Stimulated activated CD8-positive, alpha-beta memory T cell treated with anti-CD3 and anti-CD28 coated beads, Interleukin-4, amount 100 ng/mL, for 48 hours (primary cell): ENCODE measurements around the gene CBFA2T3.

Experiments
- DNase-seq: peaks from one replicate; pipeline ENCODE4 v3.0.0-alpha.2; 2020

The CBFA2T3 gene

GRCh38 chr16:88936556-88937205, 40.3 kb downstream of the CBFA2T3 start:
- DNase-seq: no peak

- DNase-seq: no peak
These were observed 40.9 kb downstream of the CBFA2T3 start for GRCh38 chr16:88936008-88936555.

- no peak for DNase-seq
These were observed 42.8 kb downstream of the CBFA2T3 start for GRCh38 chr16:88934066-88934667.

- no peak for DNase-seq
These were observed 44.1 kb downstream of the CBFA2T3 start for GRCh38 chr16:88932929-88933328.

GRCh38 chr16:88931936-88932335, 45.1 kb downstream of the CBFA2T3 start:
- DNase-seq: no peak

GRCh38 chr16:88931373-88931900, 45.6 kb downstream of the CBFA2T3 start:
- no peak for DNase-seq

GRCh38 chr16:88930716-88931115, 46.3 kb downstream of the CBFA2T3 start:
- DNase-seq: no peak

- DNase-seq: no peak
These were observed 47.9 kb downstream of the CBFA2T3 start for GRCh38 chr16:88929091-88929445.

- no peak for DNase-seq
These were observed 48.5 kb downstream of the CBFA2T3 start for GRCh38 chr16:88928405-88929090.

GRCh38 chr16:88927661-88928060, 49.3 kb downstream of the CBFA2T3 start:
- no peak for DNase-seq

- DNase-seq: no peak
These were observed 50.0 kb downstream of the CBFA2T3 start for GRCh38 chr16:88927010-88927409.

- no peak for DNase-seq
These were observed 50.5 kb downstream of the CBFA2T3 start for GRCh38 chr16:88926374-88926990.

GRCh38 chr16:88925540-88925887, 51.5 kb downstream of the CBFA2T3 start:
- DNase-seq: no peak

GRCh38 chr16:88924834-88925539, 52.0 kb downstream of the CBFA2T3 start:
- DNase-seq: peak; percentile 61

GRCh38 chr16:88923926-88924833, 52.8 kb downstream of the CBFA2T3 start:
- DNase-seq: no peak

GRCh38 chr16:88923450-88923849, 53.6 kb downstream of the CBFA2T3 start:
- no peak for DNase-seq

GRCh38 chr16:88922826-88923410, 54.1 kb downstream of the CBFA2T3 start:
- no peak for DNase-seq

GRCh38 chr16:88922114-88922825, 54.7 kb downstream of the CBFA2T3 start:
- no peak for DNase-seq

- DNase-seq: no peak
These were observed 55.4 kb downstream of the CBFA2T3 start for GRCh38 chr16:88921591-88921990.
